Liver (tissue), 9 donors: Measurements from ENCODE around the gene TCP11X2. TPM values are rescaled to one million over a fixed set of nuclear protein-coding genes. Genes with fewer than 3 reads are reported as not detected.
"Not testable (repeated sequence)": the region's sequence is repeated elsewhere in the genome, so short reads cannot be mapped to it uniquely, and the experiment has no call there.

Source experiments
- DNase-seq: peaks from one replicate; pipeline ENCODE4 v3.0.0-alpha.2; 2017; ENCODE audit warnings: low spot score
- H3K27ac ChIP-seq, 2 donors: one replicate each; pipeline ENCODE4 v1.7.0; 2013; ENCODE audit warnings: inconsistent platforms in 2 of 2, low read length in 2 of 2, control low read depth in 1 of 2, low read depth in 1 of 2, mild to moderate bottlenecking in 1 of 2
- H3K27me3 ChIP-seq, 4 donors: one replicate each; pipeline versions ENCODE4 v1.6.1 to v1.7.0; 2013; ENCODE audit warnings: low read length in 3 of 4, inconsistent platforms in 1 of 4, mild to moderate bottlenecking in 1 of 4, moderate library complexity in 1 of 4; ENCODE audit not compliant: control insufficient read depth in 4 of 4, insufficient read depth in 4 of 4
- H3K36me3 ChIP-seq, 4 donors: one replicate each; pipeline versions ENCODE4 v1.6.1 to v1.7.0; 2013; ENCODE audit warnings: low read length in 3 of 4, mild to moderate bottlenecking in 3 of 4, low read depth in 1 of 4, moderate library complexity in 1 of 4; ENCODE audit not compliant: control insufficient read depth in 4 of 4, insufficient read depth in 3 of 4
- H3K4me1 ChIP-seq, 4 donors: one replicate each; pipeline versions ENCODE4 v1.6.1 to v1.7.0; 2013; ENCODE audit warnings: low read length in 3 of 4, mild to moderate bottlenecking in 3 of 4, moderate library complexity in 1 of 4; ENCODE audit not compliant: control insufficient read depth in 4 of 4, insufficient read depth in 4 of 4
- H3K4me3 ChIP-seq, 3 donors: one replicate each; pipeline versions ENCODE4 v1.6.1 to v1.7.0; 2013; ENCODE audit warnings: low read length in 3 of 3, control low read depth in 1 of 3, low read depth in 1 of 3, mild to moderate bottlenecking in 1 of 3
- H3K9ac ChIP-seq, 2 donors: one replicate each; pipeline ENCODE4 v1.7.0; 2013; ENCODE audit warnings: low read length in 2 of 2, mild to moderate bottlenecking in 2 of 2, moderate library complexity in 2 of 2, control low read depth in 1 of 2, low read depth in 1 of 2
- H3K9me3 ChIP-seq, 4 donors: one replicate each; pipeline versions ENCODE4 v1.6.1 to v1.7.0; 2013; ENCODE audit warnings: low read length in 3 of 4; ENCODE audit not compliant: control insufficient read depth in 4 of 4
- WGBS: extraction: QIAGEN DNeasy Blood & Tissue Kit; methylation state at CpG from one replicate; pipeline ENCODE4 v1.1.7; 2013; 5-methylcytosine and 5-hydroxymethylcytosine counted together
- polyA plus RNA-seq, 2 donors: library from polyadenylated mRNA; stranded (reverse) in 1 of 2; unstranded in 1 of 2; fragments of 200-250 nt in 1 of 2; fragments of >200 nt in 1 of 2; fragmentation: Nextera tagmentation in 1 of 2; extraction: Ambion mirVana in 1 of 2; gene quantifications; one replicate each; pipeline versions ENCODE4 v1.2.1 to v1.2.3, GENCODE V29; 2013 to 2015
- total RNA-seq, 2 donors: library from RNA; depleted of rRNA; stranded (reverse); fragments of >200 nt; gene quantifications; one replicate each; pipeline ENCODE4 v1.2.3, GENCODE V29; 2014
- donor health status: healthy.
- donor health status: healthy.
- donor health status: healthy.
- donor health status: healthy.
- donor health status: healthy.

Gene TCP11X2
- total and polyA plus RNA-seq, 4 donors: not detected

DNA sequence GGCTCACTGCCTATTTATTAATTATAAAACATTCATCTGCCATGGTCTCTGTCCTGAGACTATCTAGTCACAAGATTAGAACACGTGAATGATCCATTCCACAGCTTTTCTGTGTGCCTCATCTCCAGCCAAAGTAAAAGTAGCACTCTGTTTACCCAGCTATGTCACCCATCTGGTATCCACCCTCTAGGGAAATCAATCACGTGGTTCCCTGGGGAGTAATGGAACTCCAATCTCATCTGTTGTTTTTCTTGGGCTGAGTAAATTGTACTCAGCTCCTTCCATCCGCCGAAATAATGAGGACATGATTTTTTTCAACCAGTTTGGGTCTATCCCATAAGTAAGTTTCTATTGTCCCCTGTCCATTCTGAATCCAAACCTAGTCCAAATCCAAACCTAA lies 13.0 kb downstream of the TCP11X2 start:
- H3K9ac ChIP-seq, H3K9me3 ChIP-seq, H3K27ac ChIP-seq, H3K4me3 ChIP-seq, DNase-seq, H3K36me3 ChIP-seq, H3K4me1 ChIP-seq, H3K27me3 ChIP-seq: not testable (repeated sequence)
- no CpG with 5 or more reads among the region's 4 CpGs for WGBS

DNA sequence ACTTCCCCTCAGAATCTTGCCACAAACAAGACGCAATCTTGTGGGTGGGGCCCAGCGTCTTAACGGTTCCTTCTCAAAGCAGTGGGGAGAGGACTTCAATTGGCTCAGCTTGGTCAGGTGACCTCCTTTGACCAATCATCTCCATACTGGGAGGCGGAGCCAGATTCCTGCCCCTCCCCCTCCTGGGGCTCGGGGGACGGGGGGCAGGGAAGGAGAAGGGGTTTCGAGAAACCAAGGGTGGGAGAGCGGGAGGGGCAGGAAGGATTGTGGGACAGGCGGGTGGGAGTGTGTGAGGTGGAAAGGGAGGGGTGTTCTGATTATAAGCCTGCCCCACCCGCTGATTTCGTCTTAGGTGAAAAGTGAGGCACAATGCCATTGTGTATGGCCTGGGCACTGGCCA lies 31.7 kb downstream of the TCP11X2 start, which contains the start of gene NXF2B:
NXF2B (minus strand) TSS at position 101 of the 400 bp plus-strand sequence. CDS start 59,972 bp downstream, outside the sequence.
- no CpG with 5 or more reads among the region's 11 CpGs for WGBS
- not testable (repeated sequence) for H3K4me3 ChIP-seq, H3K36me3 ChIP-seq, H3K27me3 ChIP-seq, H3K9ac ChIP-seq, H3K9me3 ChIP-seq, DNase-seq, H3K27ac ChIP-seq, H3K4me1 ChIP-seq

DNA sequence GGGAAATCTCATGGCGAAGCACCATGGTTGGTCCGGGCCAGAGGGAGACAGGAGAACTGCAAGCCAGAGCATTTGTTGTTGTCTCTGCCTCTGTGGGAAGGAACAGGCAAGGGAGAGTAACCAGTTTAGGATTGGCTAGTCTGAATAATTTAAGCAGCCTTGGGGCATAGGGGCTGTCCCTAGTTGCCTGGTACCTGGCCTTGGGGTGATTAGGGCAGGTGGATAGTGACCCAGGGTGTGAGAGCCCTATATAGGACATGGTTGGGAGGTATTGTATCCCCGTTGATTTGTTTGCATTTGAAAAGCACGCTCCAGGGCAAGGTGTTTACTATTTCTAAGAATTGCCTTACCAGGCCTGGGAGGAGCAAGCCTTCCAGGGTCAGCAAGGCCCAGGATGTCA lies 57.1 kb downstream of the TCP11X2 start:
- H3K9ac ChIP-seq, H3K4me3 ChIP-seq, DNase-seq, H3K27me3 ChIP-seq, H3K36me3 ChIP-seq, H3K27ac ChIP-seq, H3K9me3 ChIP-seq, H3K4me1 ChIP-seq: not testable (repeated sequence)
- no CpG with 5 or more reads among the region's 4 CpGs for WGBS

Other genes with a start within 250 kb of the TCP11X2 start
- gene NXF2, start 224.6 kb downstream of the TCP11X2 start, total RNA-seq: not detected
- not detected for gene NXF2, start 224.6 kb downstream of the TCP11X2 start, polyA plus RNA-seq
- not detected for gene NXF2B, start 31.8 kb downstream of the TCP11X2 start, total RNA-seq
- gene NXF2B, start 31.8 kb downstream of the TCP11X2 start, polyA plus RNA-seq: not detected
- under 1 TPM in 1 of 2 donors, not detected in 1; 0.28 TPM for gene TMSB15A, start 44.9 kb upstream of the TCP11X2 start, total RNA-seq
- under 1 TPM; 0.25 to 0.40 TPM for gene TMSB15A, start 44.9 kb upstream of the TCP11X2 start, polyA plus RNA-seq
- gene ARMCX5, start 127.7 kb upstream of the TCP11X2 start, total RNA-seq: 1 to 10 TPM; 7.2 to 9.6 TPM
- 1 to 10 TPM; 3.2 to 6.5 TPM for gene ARMCX5, start 127.7 kb upstream of the TCP11X2 start, polyA plus RNA-seq
- gene GPRASP1, start 179.7 kb upstream of the TCP11X2 start, total RNA-seq: 1 to 10 TPM; 3.2 to 3.8 TPM
- gene GPRASP1, start 179.7 kb upstream of the TCP11X2 start, polyA plus RNA-seq: under 1 TPM; 0.51 to 0.54 TPM
- 10 to 100 TPM in 1 of 2 donors, 1 to 10 TPM in 1; 5.9 to 10.2 TPM for gene GPRASP2, start 240.6 kb upstream of the TCP11X2 start, total RNA-seq
- 1 to 10 TPM; 1.8 to 4.8 TPM for gene GPRASP2, start 240.6 kb upstream of the TCP11X2 start, polyA plus RNA-seq
- gene GPRASP3, start 248.9 kb upstream of the TCP11X2 start, total RNA-seq: 1 to 10 TPM; 2.7 to 3.5 TPM
- 1 to 10 TPM in 1 of 2 donors, under 1 TPM in 1; 0.47 to 1.1 TPM for gene GPRASP3, start 248.9 kb upstream of the TCP11X2 start, polyA plus RNA-seq